Measurements from ENCODE around the gene GDAP1L1. TPM values are rescaled to one million over a fixed set of nuclear protein-coding genes. Genes with fewer than 3 reads are reported as not detected.
A peak's percentile ranks its signal among the peaks of the same experiment; 100 is the strongest.
"Not testable (repeated sequence)": the region's sequence is repeated elsewhere in the genome, so short reads cannot be mapped to it uniquely, and the experiment has no call there.

GDAP1L1 gene
- polyA plus RNA-seq, 2 of the 4 experiments (the other 2 are of a cell fraction), result 0.06 to 0.13 TPM

DNA sequence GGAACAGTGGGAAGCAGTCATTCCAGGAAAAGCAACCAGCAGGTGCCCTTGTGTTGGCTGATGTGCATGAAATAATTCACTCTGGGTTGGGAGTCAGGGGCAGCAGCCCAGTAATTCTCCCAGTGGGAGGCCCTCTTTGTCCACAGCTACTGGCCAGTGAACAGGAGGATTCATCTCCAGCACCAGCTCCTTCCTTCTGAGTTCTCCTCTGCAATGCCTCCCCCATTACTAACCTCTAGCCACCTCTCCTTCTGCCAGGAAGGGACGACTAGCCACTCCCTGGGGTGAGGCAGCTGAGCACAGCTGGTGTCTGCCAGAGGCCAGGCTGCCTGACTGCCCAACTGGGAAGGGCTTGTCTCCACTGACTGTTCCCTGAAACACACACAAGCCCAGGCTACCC is 77.2 kb downstream of the GDAP1L1 start:
- DNase-seq (ENCODE audit: low read depth in 1 of 2, low spot score in 1 of 2), result peak in 1 of 2 experiments; percentile 68
- H3K4me2 ChIP-seq, result peak overlapping the region; percentile 24; the same call in 2 of the 3 replicates
- H3K4me3 ChIP-seq, result no peak overlapping the region
- no peak for FAIRE-seq
- WGBS (ENCODE audit: missing lambda C conversion rate), result 11% methylated on average over 1 of the region's 1 CpG
- peak overlapping the region; percentile 51 to 73; a peak in 5 of 6 replicates for H3K27ac ChIP-seq
- POLR2A ChIA-PET, result no interaction called here
- ATAC-seq, result peak; percentile 87 to 92; a peak in 5 of 6 replicates
- H3K4me1 ChIP-seq, result peaks cover 14% of the 10 kb centered on the region
- CTCF ChIA-PET, result interaction anchor here (1.1 to 15.2 kb wide), 5 partner anchors 12 to 134 kb away, joined by 3 to 134 read pairs (median 28); partner anchors contain the start of gene FITM2
- TF ChIP-seq POLR2AphosphoS2 (conservative IDR thresholded peaks at IDR 0.05; ENCODE audit: low read length), result no peak
- no peak for TF ChIP-seq KDM5A (IDR thresholded peaks at IDR 0.05)
- TF ChIP-seq, protein P1, sequence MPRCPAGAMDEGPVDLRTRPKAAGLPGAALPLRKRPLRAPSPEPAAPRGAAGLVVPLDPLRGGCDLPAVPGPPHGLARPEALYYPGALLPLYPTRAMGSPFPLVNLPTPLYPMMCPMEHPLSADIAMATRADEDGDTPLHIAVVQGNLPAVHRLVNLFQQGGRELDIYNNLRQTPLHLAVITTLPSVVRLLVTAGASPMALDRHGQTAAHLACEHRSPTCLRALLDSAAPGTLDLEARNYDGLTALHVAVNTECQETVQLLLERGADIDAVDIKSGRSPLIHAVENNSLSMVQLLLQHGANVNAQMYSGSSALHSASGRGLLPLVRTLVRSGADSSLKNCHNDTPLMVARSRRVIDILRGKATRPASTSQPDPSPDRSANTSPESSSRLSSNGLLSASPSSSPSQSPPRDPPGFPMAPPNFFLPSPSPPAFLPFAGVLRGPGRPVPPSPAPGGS (IDR thresholded peaks at IDR 0.05), result no peak
- TF ChIP-seq CHD2 (IDR thresholded peaks at IDR 0.05; ENCODE audit: low read length, partially characterized antibody), result no peak
- TF ChIP-seq HDAC2 (IDR thresholded peaks at IDR 0.05), result no peak
- no peak for TF ChIP-seq CEBPB (IDR thresholded peaks at IDR 0.05)
- TF ChIP-seq, protein P2, sequence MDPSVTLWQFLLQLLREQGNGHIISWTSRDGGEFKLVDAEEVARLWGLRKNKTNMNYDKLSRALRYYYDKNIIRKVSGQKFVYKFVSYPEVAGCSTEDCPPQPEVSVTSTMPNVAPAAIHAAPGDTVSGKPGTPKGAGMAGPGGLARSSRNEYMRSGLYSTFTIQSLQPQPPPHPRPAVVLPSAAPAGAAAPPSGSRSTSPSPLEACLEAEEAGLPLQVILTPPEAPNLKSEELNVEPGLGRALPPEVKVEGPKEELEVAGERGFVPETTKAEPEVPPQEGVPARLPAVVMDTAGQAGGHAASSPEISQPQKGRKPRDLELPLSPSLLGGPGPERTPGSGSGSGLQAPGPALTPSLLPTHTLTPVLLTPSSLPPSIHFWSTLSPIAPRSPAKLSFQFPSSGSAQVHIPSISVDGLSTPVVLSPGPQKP (IDR thresholded peaks at IDR 0.05; ENCODE audit: low read depth, low read length), result no peak
- TF ChIP-seq ZSCAN20 (CRISPR knock-in tag; IDR thresholded peaks at IDR 0.05), result no peak
- no peaks in the 10 kb centered on the region for H3K9me3 ChIP-seq

DNA sequence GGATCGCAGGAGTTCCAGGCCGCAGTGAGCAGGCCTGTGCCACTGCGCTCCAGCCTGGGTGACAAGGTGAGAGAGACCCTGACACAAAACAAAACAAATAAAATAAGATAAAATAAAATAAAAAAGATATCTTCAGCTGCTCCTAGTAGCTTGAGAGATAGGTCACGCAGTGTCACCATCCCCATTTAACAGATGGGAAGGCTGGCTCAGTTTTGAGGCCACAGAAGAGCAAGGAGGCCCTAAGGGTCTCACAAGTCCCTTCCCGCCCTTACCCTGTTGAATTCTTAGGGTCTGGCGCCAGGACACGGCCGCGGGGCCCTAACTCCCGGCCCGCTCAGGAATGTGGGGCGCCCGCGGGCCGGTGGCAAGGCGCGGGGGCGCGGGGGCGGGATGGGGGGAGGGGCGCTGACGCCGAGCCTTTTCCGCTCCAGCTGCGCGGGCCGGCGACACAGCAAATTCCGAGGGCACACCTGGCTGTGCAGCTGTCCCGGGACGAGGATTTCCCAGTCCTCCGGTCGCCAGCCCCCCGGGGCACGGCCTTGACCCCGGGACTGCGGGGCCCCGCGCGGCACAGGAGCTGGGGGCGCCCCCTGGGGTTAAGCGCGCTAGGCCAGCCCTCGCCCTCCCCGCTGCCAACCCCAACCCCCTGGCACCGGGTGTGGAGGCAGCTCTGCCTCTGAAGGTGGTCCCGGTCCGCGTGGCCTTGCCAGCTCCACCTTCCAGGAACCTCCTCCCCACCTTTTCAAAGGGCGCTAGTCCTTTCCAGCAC is 79.5 kb downstream of the GDAP1L1 start:
- FAIRE-seq, result no peak

DNA sequence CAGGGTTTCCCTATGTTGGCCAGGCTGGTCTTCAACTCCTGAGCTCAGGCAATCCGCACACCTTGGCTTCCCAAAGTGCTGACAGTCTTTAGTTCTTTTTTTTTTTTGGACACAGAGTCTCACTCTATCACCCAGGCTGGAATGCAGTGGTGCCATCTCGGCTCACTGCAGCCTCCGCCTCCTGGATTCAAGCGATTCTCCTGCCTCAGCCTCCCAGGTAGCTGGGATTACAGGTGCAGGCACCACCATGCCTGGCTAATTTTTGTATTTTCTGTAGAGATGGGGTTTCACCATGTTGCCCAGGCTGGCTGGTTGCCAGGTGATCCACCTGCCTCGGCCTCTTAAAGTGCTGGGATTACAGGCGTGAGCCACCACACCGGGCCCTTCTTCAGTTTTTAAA is 80.6 kb downstream of the GDAP1L1 start:
- POLR2A ChIA-PET; FAIRE-seq; H3K9me3 ChIP-seq; H3K4me3 ChIP-seq; DNase-seq (ENCODE audit: low read depth in 1 of 2, low spot score in 1 of 2); H3K4me2 ChIP-seq; H3K27ac ChIP-seq; ATAC-seq: not testable (repeated sequence)
- H3K4me1 ChIP-seq, result peaks cover 14% of the 10 kb centered on the region
- 94% methylated on average over 7 of the region's 7 CpGs for WGBS (ENCODE audit: missing lambda C conversion rate)
- CTCF ChIA-PET, result interaction anchor here (0.6 to 15.2 kb wide), 4 partner anchors 16 to 140 kb away, joined by 3 to 134 read pairs (median 54); partner anchors contain the start of gene FITM2

More for the DNA sequence above, 79.5 kb downstream of the GDAP1L1 start:
- Histone ChIP-seq H3K9me3 (no peaks in the 10 kb centered on the region), H3K27ac (peak overlapping the region; percentile 61 to 78), H3K4me2 (peak overlapping the region; percentile 67), H3K4me1 (peaks cover 14% of the 10 kb centered on the region), H3K4me3 (peak overlapping the region; percentile 24)
- POLR2A ChIA-PET, result interaction anchor here (0.6 kb wide), 1 partner anchor 674 kb away, joined by 5 read pairs; no protein-coding TSS in a partner anchor
- CTCF ChIA-PET, result interaction anchor here (0.5 to 15.2 kb wide), 4 partner anchors 14 to 675 kb away, joined by 3 to 134 read pairs (median 54); partner anchors contain the start of gene FITM2
- DNase-seq (ENCODE audit: low read depth in 1 of 2, low spot score in 1 of 2) (no peak), ATAC-seq (peak in 1 of 2 experiments; percentile 28; a peak in 1 of 6 replicates)
- WGBS (ENCODE audit: missing lambda C conversion rate), result 60% methylated on average over 35 of the region's 50 CpGs
- TF ChIP-seq, protein P3, sequence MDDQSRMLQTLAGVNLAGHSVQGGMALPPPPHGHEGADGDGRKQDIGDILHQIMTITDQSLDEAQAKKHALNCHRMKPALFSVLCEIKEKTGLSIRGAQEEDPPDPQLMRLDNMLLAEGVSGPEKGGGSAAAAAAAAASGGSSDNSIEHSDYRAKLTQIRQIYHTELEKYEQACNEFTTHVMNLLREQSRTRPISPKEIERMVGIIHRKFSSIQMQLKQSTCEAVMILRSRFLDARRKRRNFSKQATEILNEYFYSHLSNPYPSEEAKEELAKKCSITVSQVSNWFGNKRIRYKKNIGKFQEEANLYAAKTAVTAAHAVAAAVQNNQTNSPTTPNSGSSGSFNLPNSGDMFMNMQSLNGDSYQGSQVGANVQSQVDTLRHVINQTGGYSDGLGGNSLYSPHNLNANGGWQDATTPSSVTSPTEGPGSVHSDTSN (IDR thresholded peaks at IDR 0.05), result no peak
- TF ChIP-seq CHD4 (IDR thresholded peaks at IDR 0.05; ENCODE audit: borderline replicate concordance) (no peak), EHMT2 (IDR thresholded peaks at IDR 0.05; ENCODE audit: low read depth) (no peak)

DNA sequence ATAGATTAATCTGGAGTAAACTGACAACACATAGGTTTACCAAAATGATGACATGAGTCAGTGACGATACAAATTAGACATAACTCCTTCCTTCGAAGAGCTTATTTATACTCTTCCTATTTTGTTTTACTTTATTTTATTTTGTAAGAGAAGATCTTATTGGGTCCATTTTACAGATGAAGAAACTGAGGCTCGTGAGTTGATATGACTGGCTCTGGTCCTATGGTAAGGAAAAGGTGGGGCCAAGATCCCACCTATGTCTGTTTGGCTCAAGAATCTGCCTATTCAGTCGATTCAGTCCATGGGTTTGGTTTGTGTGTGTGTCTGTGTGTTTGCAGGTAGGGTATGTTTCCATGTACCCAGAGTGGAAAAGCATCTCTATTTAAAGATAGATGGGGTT is 81.3 kb downstream of the GDAP1L1 start:
- ChIA-PET POLR2A (no interaction called here), CTCF (interaction anchor here (0.7 to 15.2 kb wide), 5 partner anchors 16 to 143 kb away, joined by 3 to 134 read pairs (median 28); partner anchors contain the start of gene FITM2)
- Histone ChIP-seq H3K27ac (no peak overlapping the region), H3K9me3 (no peaks in the 10 kb centered on the region), H3K4me3 (no peak overlapping the region), H3K4me2 (no peak overlapping the region), H3K4me1 (peaks cover 11% of the 10 kb centered on the region)
- no peak for DNase-seq (ENCODE audit: low read depth in 1 of 2, low spot score in 1 of 2)
- FAIRE-seq, result no peak
- 65% methylated on average over 4 of the region's 4 CpGs for WGBS (ENCODE audit: missing lambda C conversion rate)
- TF ChIP-seq BHLHE40 (IDR thresholded peaks at IDR 0.05; ENCODE audit: low read depth, low read length) (no peak), HEYL (CRISPR knock-in tag; IDR thresholded peaks at IDR 0.05) (no peak), FOXS1 (CRISPR knock-in tag; IDR thresholded peaks at IDR 0.05) (no peak), ZC3H11A (IDR thresholded peaks at IDR 0.05) (no peak), RARB (CRISPR knock-in tag; IDR thresholded peaks at IDR 0.05) (no peak), TP53 (CRISPR knock-in tag; IDR thresholded peaks at IDR 0.05) (no peak), HOXB5 (CRISPR knock-in tag; IDR thresholded peaks at IDR 0.05) (no peak)
- TF ChIP-seq, protein P1 (IDR thresholded peaks at IDR 0.05), result no peak
- ATAC-seq, result no peak
